Endometrial microvascular endothelial cells (primary cell): Measurements from ENCODE around the gene ACVRL1. TPM values are rescaled to one million over a fixed set of nuclear protein-coding genes. Genes with fewer than 3 reads are reported as not detected.
"Not testable (repeated sequence)": the region's sequence is repeated elsewhere in the genome, so short reads cannot be mapped to it uniquely, and the experiment has no call there.

Source experiments
- in situ Hi-C: cut with HindIII; loops from 2 replicates; pipeline ENCODE4 v1.10.0; 2017; ENCODE audit warnings: low sequenced_read_pairs, low pct_unique_long_range_greater_than_20kb; ENCODE audit errors: inconsistent ontology term
- total RNA-seq: library from RNA; depleted of rRNA; stranded (reverse); fragments of >200 nt; gene quantifications from one replicate; pipeline ENCODE4 v1.2.3, GENCODE V29; 2015; ENCODE audit errors: inconsistent ontology term

ACVRL1 gene
- total RNA-seq, 1 donor from 2014 or later, result 415 TPM

- in situ Hi-C loops, result no loop called here
Observed at GRCh38 chr12:51872689-51872981, 34.7 kb upstream of the ACVRL1 start.

- in situ Hi-C loops, result no loop called here
Observed at GRCh38 chr12:51873251-51873994, 33.9 kb upstream of the ACVRL1 start.

- in situ Hi-C loops, result no loop called here
Observed at GRCh38 chr12:51874000-51874399, 33.3 kb upstream of the ACVRL1 start.

GRCh38 chr12:51874486-51874885, 32.8 kb upstream of the ACVRL1 start:
- in situ Hi-C loops, result no loop called here

- in situ Hi-C loops, result no loop called here
Observed at GRCh38 chr12:51879102-51879501, 28.2 kb upstream of the ACVRL1 start.

- in situ Hi-C loops, result no loop called here
Observed at GRCh38 chr12:51883295-51883694, 24.0 kb upstream of the ACVRL1 start.

GRCh38 chr12:51883998-51884675, 23.2 kb upstream of the ACVRL1 start:
- in situ Hi-C loops, result no loop called here

GRCh38 chr12:51884676-51885229, 22.6 kb upstream of the ACVRL1 start:
- in situ Hi-C loops, result no loop called here

- in situ Hi-C loops, result not testable (repeated sequence)
Observed at GRCh38 chr12:51885294-51886020, 21.8 kb upstream of the ACVRL1 start.

GRCh38 chr12:51886021-51886710, 21.1 kb upstream of the ACVRL1 start:
- in situ Hi-C loops, result no loop called here

GRCh38 chr12:51887476-51888315, 19.6 kb upstream of the ACVRL1 start, which contains the start of gene ANKRD33:
TSS of gene ANKRD33 (plus strand) at chr12:51888103. CDS start at chr12:51888187, 84 bp downstream.
- in situ Hi-C loops, result no loop called here

- in situ Hi-C loops, result no loop called here
Observed at GRCh38 chr12:51888316-51889215, 18.7 kb upstream of the ACVRL1 start.

GRCh38 chr12:51889216-51890132, 17.8 kb upstream of the ACVRL1 start:
- in situ Hi-C loops, result no loop called here

- in situ Hi-C loops, result no loop called here
Observed at GRCh38 chr12:51890133-51890464, 17.2 kb upstream of the ACVRL1 start.

- in situ Hi-C loops, result no loop called here
Observed at GRCh38 chr12:51890511-51891171, 16.7 kb upstream of the ACVRL1 start.

GRCh38 chr12:51891843-51892242, 15.5 kb upstream of the ACVRL1 start:
- in situ Hi-C loops, result no loop called here
